Measurements from ENCODE around the gene NPAS2. TPM values are rescaled to one million over a fixed set of nuclear protein-coding genes. Genes with fewer than 3 reads are reported as not detected.

Gene NPAS2
- total and polyA plus RNA-seq, 2 donors (not counting 3 experiments of a cell fraction or from before 2014, with no cell fraction given), result 29.0 to 53.9 TPM

GRCh38 chr2:101026923-101027469 lies 207.1 kb downstream of the NPAS2 start:
- Histone ChIP-seq H3K4me2 (ENCODE audit: insufficient read depth, low read length) (no peak overlapping the region), H3K4me1 (ENCODE audit: control insufficient read depth, extremely low read depth, insufficient read depth, low read length) (no peaks in the 10 kb centered on the region), H3K27me3 (ENCODE audit: control insufficient read depth in 2 of 2, insufficient read depth in 2 of 2, low read length in 2 of 2) (no peaks in the 10 kb centered on the region), H3K9me3 (replicated peaks; ENCODE audit: control insufficient read depth, insufficient read depth, low read length) (no peaks in the 10 kb centered on the region), H3K79me2 (ENCODE audit: control insufficient read depth, insufficient read depth, low read length) (no peaks in the 10 kb centered on the region), H3K9ac (replicated peaks; ENCODE audit: extremely low read depth, insufficient read depth, low read length) (no peak overlapping the region), H4K20me1 (replicated peaks; ENCODE audit: control insufficient read depth, extremely low read depth, insufficient read depth, low read length) (no peaks in the 10 kb centered on the region), H3K36me3 (ENCODE audit: control insufficient read depth in 2 of 2, extremely low read depth in 1 of 2, insufficient read depth in 2 of 2, low read length in 2 of 2) (peaks cover 12 to 16% of the 10 kb centered on the region in 2 experiments), H3K27ac (ENCODE audit: insufficient read depth, low read depth, low read length) (no peak overlapping the region), H3K9me1 (replicated peaks; ENCODE audit: control insufficient read depth, extremely low read depth, insufficient read depth, low read length) (no peaks in the 10 kb centered on the region), H2AFZ (ENCODE audit: low read depth, low read length) (no peak overlapping the region), H3K4me3 (replicated peaks in 1 of 3; ENCODE audit: insufficient read depth in 1 of 3, low read depth in 1 of 3, low read length in 3 of 3) (no peak overlapping the region)
- FAIRE-seq, result no peak
- TF ChIP-seq JUN (IDR thresholded peaks at IDR 0.05; ENCODE audit: borderline replicate concordance, insufficient read depth, insufficient read length, low read depth), result no peak
- no peak for TF ChIP-seq MYC (IDR thresholded peaks at IDR 0.05; ENCODE audit: low read depth, low read length)
- TF ChIP-seq MAX (IDR thresholded peaks at IDR 0.05; ENCODE audit: insufficient read depth, insufficient read length), result no peak
- TF ChIP-seq GATA2 (IDR thresholded peaks at IDR 0.05; ENCODE audit: insufficient read depth, insufficient read length, low read depth, low read length), result no peak
- TF ChIP-seq, protein P1, sequence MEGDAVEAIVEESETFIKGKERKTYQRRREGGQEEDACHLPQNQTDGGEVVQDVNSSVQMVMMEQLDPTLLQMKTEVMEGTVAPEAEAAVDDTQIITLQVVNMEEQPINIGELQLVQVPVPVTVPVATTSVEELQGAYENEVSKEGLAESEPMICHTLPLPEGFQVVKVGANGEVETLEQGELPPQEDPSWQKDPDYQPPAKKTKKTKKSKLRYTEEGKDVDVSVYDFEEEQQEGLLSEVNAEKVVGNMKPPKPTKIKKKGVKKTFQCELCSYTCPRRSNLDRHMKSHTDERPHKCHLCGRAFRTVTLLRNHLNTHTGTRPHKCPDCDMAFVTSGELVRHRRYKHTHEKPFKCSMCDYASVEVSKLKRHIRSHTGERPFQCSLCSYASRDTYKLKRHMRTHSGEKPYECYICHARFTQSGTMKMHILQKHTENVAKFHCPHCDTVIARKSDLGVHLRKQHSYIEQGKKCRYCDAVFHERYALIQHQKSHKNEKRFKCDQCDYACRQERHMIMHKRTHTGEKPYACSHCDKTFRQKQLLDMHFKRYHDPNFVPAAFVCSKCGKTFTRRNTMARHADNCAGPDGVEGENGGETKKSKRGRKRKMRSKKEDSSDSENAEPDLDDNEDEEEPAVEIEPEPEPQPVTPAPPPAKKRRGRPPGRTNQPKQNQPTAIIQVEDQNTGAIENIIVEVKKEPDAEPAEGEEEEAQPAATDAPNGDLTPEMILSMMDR (IDR thresholded peaks at IDR 0.05; ENCODE audit: extremely low read depth in 1 of 2, insufficient read depth in 1 of 2, low read depth in 1 of 2, low read length in 2 of 2), result no peak
- TF ChIP-seq POLR2A (IDR thresholded peaks at IDR 0.05; ENCODE audit: low read depth, low read length), result no peak
- no peak for TF ChIP-seq POLR2AphosphoS5 (IDR thresholded peaks at IDR 0.05; ENCODE audit: insufficient read depth, low read depth, low read length)
- no peak for TF ChIP-seq EZH2 (IDR thresholded peaks at IDR 0.05; ENCODE audit: borderline replicate concordance, low read depth, low read length, severe bottlenecking)
- intact Hi-C loops (cut with micrococcal nuclease), result no loop called here
- dilution Hi-C loops (cut with MboI; ENCODE audit: extremely low pct_ligation_motif_present, low sequenced_read_pairs), result loop anchor here (25.0 kb wide), 1 partner anchor 185 kb away; no protein-coding TSS in a partner anchor
- POLR2A ChIA-PET, result interaction anchor here (0.5 kb wide), 1 partner anchor 749 kb away, joined by 8 read pairs; no protein-coding TSS in a partner anchor
- CTCF ChIA-PET, result interaction anchor here (0.6 to 2.2 kb wide), 6 partner anchors 9 to 191 kb away, joined by 3 to 12 read pairs (median 6); no protein-coding TSS in a partner anchor
- DNase-seq (ENCODE audit: low read depth, low spot score), result no peak
- no TSS peak for BruUV-seq (replicated peaks)
